Upper lobe of left lung (tissue), 4 donors: ENCODE measurements around the gene ZNF831.

Source experiments
- EP300 ChIP-seq, 4 donors: sonication (generic); formaldehyde crosslinking; IDR thresholded peaks; one replicate each; pipeline ENCODE4 v1.5.1; 2017; ENCODE audit warnings: antibody characterized with exemption in 4 of 4, control low read depth in 2 of 4
- POLR2A ChIP-seq, 4 donors: fragments of 450-650 bp; IDR thresholded peaks; one replicate each; pipeline ENCODE4 v1.5.1; 2016 to 2017; ENCODE audit warnings: antibody characterized with exemption in 4 of 4, mild to moderate bottlenecking in 2 of 4
- POLR2AphosphoS5 ChIP-seq, 2 donors: sonication (generic); formaldehyde crosslinking; IDR thresholded peaks; one replicate each; pipeline ENCODE4 v1.5.1; 2017; ENCODE audit warnings: antibody characterized with exemption in 2 of 2
- TF ChIP-seq, protein P1 (sequence below), 6 experiments: fragments of 450-650 bp in 4 of 6; fragments of 200-600 bp in 2 of 6; sonication (generic) in 2 of 6; IDR thresholded peaks; one replicate each; pipeline ENCODE4 v1.5.1; 2016 to 2019; ENCODE audit warnings: antibody characterized with exemption in 6 of 6

DNA sequence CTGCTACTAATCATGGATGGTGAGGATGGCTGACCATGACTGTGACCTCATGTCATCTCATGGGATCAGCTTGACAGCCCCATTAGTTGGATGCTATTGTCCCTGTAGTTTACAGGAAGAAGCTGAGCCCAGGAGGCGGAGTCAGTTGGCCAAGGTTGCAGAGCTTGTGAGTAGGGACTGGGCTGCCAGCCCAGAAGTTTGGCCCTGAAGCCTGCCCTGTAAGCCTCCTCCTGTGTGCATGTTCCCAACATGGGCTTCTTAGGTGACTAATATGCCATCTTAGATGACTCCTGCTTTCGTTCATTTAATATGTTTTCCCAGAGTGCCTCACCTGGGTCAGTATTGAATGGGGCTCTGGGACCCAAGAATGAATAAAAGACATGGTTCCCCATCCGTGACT is 143.6 kb downstream of the ZNF831 start:
- TF ChIP-seq, protein P1, sequence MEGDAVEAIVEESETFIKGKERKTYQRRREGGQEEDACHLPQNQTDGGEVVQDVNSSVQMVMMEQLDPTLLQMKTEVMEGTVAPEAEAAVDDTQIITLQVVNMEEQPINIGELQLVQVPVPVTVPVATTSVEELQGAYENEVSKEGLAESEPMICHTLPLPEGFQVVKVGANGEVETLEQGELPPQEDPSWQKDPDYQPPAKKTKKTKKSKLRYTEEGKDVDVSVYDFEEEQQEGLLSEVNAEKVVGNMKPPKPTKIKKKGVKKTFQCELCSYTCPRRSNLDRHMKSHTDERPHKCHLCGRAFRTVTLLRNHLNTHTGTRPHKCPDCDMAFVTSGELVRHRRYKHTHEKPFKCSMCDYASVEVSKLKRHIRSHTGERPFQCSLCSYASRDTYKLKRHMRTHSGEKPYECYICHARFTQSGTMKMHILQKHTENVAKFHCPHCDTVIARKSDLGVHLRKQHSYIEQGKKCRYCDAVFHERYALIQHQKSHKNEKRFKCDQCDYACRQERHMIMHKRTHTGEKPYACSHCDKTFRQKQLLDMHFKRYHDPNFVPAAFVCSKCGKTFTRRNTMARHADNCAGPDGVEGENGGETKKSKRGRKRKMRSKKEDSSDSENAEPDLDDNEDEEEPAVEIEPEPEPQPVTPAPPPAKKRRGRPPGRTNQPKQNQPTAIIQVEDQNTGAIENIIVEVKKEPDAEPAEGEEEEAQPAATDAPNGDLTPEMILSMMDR (IDR thresholded peaks at IDR 0.05) = no peak
- no peak for TF ChIP-seq POLR2A (IDR thresholded peaks at IDR 0.05)
- no peak for TF ChIP-seq EP300 (IDR thresholded peaks at IDR 0.05)
- TF ChIP-seq POLR2AphosphoS5 (IDR thresholded peaks at IDR 0.05) = no peak
